Loucy (cell line): ENCODE measurements around the gene SAMD4A.

Experiments used
- EZH2phosphoT487 ChIP-seq: fragments of 200-600 bp; IDR thresholded peaks from 2 replicates; pipeline ENCODE4 v1.6.1; 2018; ENCODE audit warnings: antibody characterized with exemption, mild to moderate bottlenecking, moderate library complexity, borderline replicate concordance
- TF ChIP-seq, protein P1 (sequence below): fragments of 200-600 bp; sonication (generic); conservative IDR thresholded peaks from 2 replicates; pipeline ENCODE4 v1.5.1; 2014; ENCODE audit warnings: mild to moderate bottlenecking, antibody characterized with exemption, low read length

DNA sequence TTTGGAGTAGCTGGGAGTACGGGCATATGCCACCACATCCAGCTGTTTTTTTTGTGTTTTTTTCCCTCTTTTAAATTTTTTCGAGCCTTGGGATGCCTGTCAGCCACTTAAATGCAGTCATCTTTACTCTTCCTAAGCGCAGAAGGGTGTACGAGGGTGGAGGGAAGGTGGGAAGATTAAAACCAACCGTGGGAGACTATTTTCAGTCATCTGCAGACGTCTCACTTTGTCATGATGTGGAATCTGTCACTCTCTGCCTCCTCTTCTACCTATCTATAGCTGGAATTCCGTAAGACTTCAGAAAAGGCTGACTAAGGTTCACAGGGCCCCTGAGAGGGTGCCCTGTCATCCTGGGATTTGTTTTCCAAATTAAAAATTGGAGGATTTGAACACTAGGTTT, 105.3 kb downstream of the SAMD4A start:
- TF ChIP-seq, protein P1, sequence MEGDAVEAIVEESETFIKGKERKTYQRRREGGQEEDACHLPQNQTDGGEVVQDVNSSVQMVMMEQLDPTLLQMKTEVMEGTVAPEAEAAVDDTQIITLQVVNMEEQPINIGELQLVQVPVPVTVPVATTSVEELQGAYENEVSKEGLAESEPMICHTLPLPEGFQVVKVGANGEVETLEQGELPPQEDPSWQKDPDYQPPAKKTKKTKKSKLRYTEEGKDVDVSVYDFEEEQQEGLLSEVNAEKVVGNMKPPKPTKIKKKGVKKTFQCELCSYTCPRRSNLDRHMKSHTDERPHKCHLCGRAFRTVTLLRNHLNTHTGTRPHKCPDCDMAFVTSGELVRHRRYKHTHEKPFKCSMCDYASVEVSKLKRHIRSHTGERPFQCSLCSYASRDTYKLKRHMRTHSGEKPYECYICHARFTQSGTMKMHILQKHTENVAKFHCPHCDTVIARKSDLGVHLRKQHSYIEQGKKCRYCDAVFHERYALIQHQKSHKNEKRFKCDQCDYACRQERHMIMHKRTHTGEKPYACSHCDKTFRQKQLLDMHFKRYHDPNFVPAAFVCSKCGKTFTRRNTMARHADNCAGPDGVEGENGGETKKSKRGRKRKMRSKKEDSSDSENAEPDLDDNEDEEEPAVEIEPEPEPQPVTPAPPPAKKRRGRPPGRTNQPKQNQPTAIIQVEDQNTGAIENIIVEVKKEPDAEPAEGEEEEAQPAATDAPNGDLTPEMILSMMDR, result no peak
- TF ChIP-seq EZH2phosphoT487, result no peak
